K562 (cell line): Measurements from ENCODE around the gene NAA11. TPM values are rescaled to one million over a fixed set of nuclear protein-coding genes. Genes with fewer than 3 reads are reported as not detected.

Source experiments
- ATAC-seq: fragments of 200-7000 bp; cut with Tn5 transposase; 3 replicates; pipeline ENCODE4 v1.9.1; 2020; ENCODE audit warnings: moderate library complexity
- BruUV-seq: library from RNA; stranded (reverse); fragments of 400-500 nt; replicated peaks from 2 replicates; lab custom pipeline; 2021; lab: Mats Ljungman, UMichigan
- CTCF ChIA-PET: fragments of 300-600 bp; formaldehyde crosslinking; extraction: SDS; loops from one replicate; lab custom pipeline; 2021; ENCODE audit warnings: low intra/inter-chr PET ratio; lab: Yijun Ruan, JAX
- POLR2A ChIA-PET: fragments of 300-600, 350-650 bp; sonication (Branson Sonifier 250); formaldehyde crosslinking; extraction: SDS; loops from one replicate; lab custom pipeline; 2021; ENCODE audit warnings: antibody characterized with exemption, inconsistent platforms; lab: Yijun Ruan, JAX
- DNase-seq, 4 experiments: peaks; one replicate each; pipeline versions ENCODE4 v3.0.0 to v3.0.0-alpha.2; 2011 to 2018; ENCODE audit warnings: low spot score in 3 of 4, mixed read lengths in 3 of 4; ENCODE audit errors: extremely low read depth in 1 of 4
- FAIRE-seq: peaks from 2 replicates; lab custom pipeline; 2011; peaks lifted over from hg19 to GRCh38; lab: Jason Lieb, UNC
- H2AFZ ChIP-seq: 2 replicates; pipeline ENCODE4 v1.6.0; 2011; ENCODE audit warnings: low read depth, low read length, control low read depth, inconsistent platforms
- H3K27ac ChIP-seq: fragments of 200-600 bp; 3 replicates; pipeline ENCODE4 v1.8.0; 2011; ENCODE audit warnings: low read depth, mild to moderate bottlenecking, control low read depth, inconsistent platforms, low read length, moderate library complexity, mixed read lengths; ENCODE audit errors: extremely low read depth
- H3K27me3 ChIP-seq, 2 experiments: fragments of 300-600 bp in 1 of 2; 2 replicates in 1 of 2; 3 replicates in 1 of 2; pipeline versions ENCODE4 v1.6.0 to v1.8.0; 2011; ENCODE audit warnings: inconsistent platforms in 2 of 2, low read length in 2 of 2, mild to moderate bottlenecking in 1 of 2, mixed read lengths in 1 of 2, moderate library complexity in 1 of 2; ENCODE audit not compliant: control insufficient read depth in 2 of 2, insufficient read depth in 2 of 2
- H3K36me3 ChIP-seq: fragments of 300-600 bp; 3 replicates; pipeline ENCODE4 v1.8.0; 2011; ENCODE audit warnings: mild to moderate bottlenecking, low read length, inconsistent platforms; ENCODE audit not compliant: control insufficient read depth, insufficient read depth
- H3K4me1 ChIP-seq, 2 experiments: fragments of 200-600 bp in 1 of 2; replicated peaks in 1 of 2; 2 replicates in 1 of 2; 3 replicates in 1 of 2; pipeline versions ENCODE4 v1.5.1 to v1.8.0; 2011; ENCODE audit warnings: inconsistent platforms in 2 of 2, low read length in 2 of 2, mild to moderate bottlenecking in 1 of 2, mixed read lengths in 1 of 2, moderate library complexity in 1 of 2; ENCODE audit not compliant: control insufficient read depth in 2 of 2, insufficient read depth in 2 of 2
- H3K4me2 ChIP-seq: 2 replicates; pipeline ENCODE4 v1.6.1; 2011; ENCODE audit warnings: low read length, control low read depth, inconsistent platforms, mixed read lengths; ENCODE audit not compliant: insufficient read depth
- H3K4me3 ChIP-seq: fragments of 200-600 bp; sonication (generic), shearing (Covaris generic); 2 replicates; pipeline ENCODE4 v1.5.1; 2016; ENCODE audit warnings: control low read depth, inconsistent platforms
- H3K79me2 ChIP-seq: fragments of 200-600 bp; 3 replicates; pipeline ENCODE4 v1.8.0; 2011; ENCODE audit warnings: low read length, inconsistent platforms; ENCODE audit not compliant: control insufficient read depth, insufficient read depth
- H3K9ac ChIP-seq, 2 experiments: 2 replicates each; pipeline versions ENCODE4 v1.6.0 to v1.6.1; 2011; ENCODE audit warnings: low read depth in 2 of 2, low read length in 2 of 2, control low read depth in 1 of 2, inconsistent platforms in 1 of 2, mild to moderate bottlenecking in 1 of 2, mixed read lengths in 1 of 2; ENCODE audit not compliant: insufficient read depth in 1 of 2
- H3K9me1 ChIP-seq: one replicate; pipeline ENCODE4 v1.6.0; 2011; ENCODE audit warnings: inconsistent platforms, mild to moderate bottlenecking, low read length, moderate library complexity; ENCODE audit not compliant: control insufficient read depth, insufficient read depth
- H3K9me3 ChIP-seq: replicated peaks from 2 replicates; pipeline ENCODE4 v1.5.1; 2011; ENCODE audit warnings: low read depth, low read length, inconsistent platforms; ENCODE audit not compliant: control insufficient read depth, insufficient read depth
- H4K20me1 ChIP-seq: replicated peaks from 2 replicates; pipeline ENCODE4 v1.6.1; 2011; ENCODE audit warnings: low read length, inconsistent platforms, mixed read lengths; ENCODE audit not compliant: control insufficient read depth, insufficient read depth
- MAFF ChIP-seq: IDR thresholded peaks from 2 replicates; pipeline ENCODE4 v1.6.1; 2012; ENCODE audit warnings: low read length, improper control_type of control experiment
- NFXL1 ChIP-seq: fragments of 450-650 bp; formaldehyde crosslinking; IDR thresholded peaks from 2 replicates; pipeline ENCODE4 v1.4.0; 2021; ENCODE audit warnings: mild to moderate bottlenecking
- PRDM10 ChIP-seq: fragments of 450-650 bp; IDR thresholded peaks from 2 replicates; pipeline ENCODE4 v1.6.1; 2018; ENCODE audit not compliant: partially characterized antibody
- TBL1XR1 ChIP-seq, 2 experiments: IDR thresholded peaks; 2 replicates each; pipeline ENCODE4 v1.6.1; 2012; ENCODE audit warnings: improper control_type of control experiment in 2 of 2, low read length in 2 of 2, mild to moderate bottlenecking in 1 of 2
- TRIM28 ChIP-seq: fragments of 450-650 bp; IDR thresholded peaks from 2 replicates; pipeline ENCODE4 v1.6.1; 2017
- ZBTB2 ChIP-seq: fragments of 450-650 bp; IDR thresholded peaks from 2 replicates; pipeline ENCODE4 v1.6.1; 2016; ENCODE audit warnings: antibody characterized with exemption
- ZHX1 ChIP-seq: fragments of 150-350 bp; conservative IDR thresholded peaks from 2 replicates; pipeline ENCODE4 v1.6.1; 2014; ENCODE audit warnings: low read length
- ZNF431 ChIP-seq: sonication (generic); formaldehyde crosslinking; IDR thresholded peaks from 2 replicates; pipeline ENCODE4 v1.8.0; 2022; ENCODE audit warnings: mild to moderate bottlenecking, missing genetic modification reagents
- ZNF766 ChIP-seq: fragments of 200-800 bp; sonication (Bioruptor generic); conservative IDR thresholded peaks from 2 replicates; pipeline ENCODE4 v1.6.1; 2016; ENCODE audit warnings: missing genetic modification characterization, missing compliant biosample characterization
- ZNF830 ChIP-seq: fragments of 250-450 bp; sonication (Bioruptor Pico); IDR thresholded peaks from 2 replicates; pipeline ENCODE4 v1.5.0; 2021; ENCODE audit warnings: mild to moderate bottlenecking
- WGBS: fragments of 100-300 bp; shearing (Covaris generic); methylation state at CpG from one replicate; pipeline ENCODE4 v1.1.6; 2016; ENCODE audit warnings: low coverage, mixed read lengths; ENCODE audit not compliant: insufficient coverage; ENCODE audit errors: missing lambda C conversion rate; 5-methylcytosine and 5-hydroxymethylcytosine counted together
- in situ Hi-C: fragments of 300-500 bp; cut with MboI; formaldehyde crosslinking; loops from 4 replicates; pipeline ENCODE4 v1.15.0; 2018; ENCODE audit warnings: inconsistent platforms, mixed read lengths
- intact Hi-C: fragments of 100-400 bp; cut with micrococcal nuclease; formaldehyde crosslinking; loops from 2 replicates; pipeline ENCODE4 v1.14.2; 2022
- polyA plus RNA-seq, 8 experiments: library from polyadenylated mRNA; depleted of rRNA in 4 of 8; stranded (reverse) in 5 of 8; unstranded in 3 of 8; fragments of >200 nt; fragmentation: Nextera tagmentation in 2 of 8; fragmentation: Illumina TruSeq in 1 of 8; extraction: Ambion mirVana in 2 of 8; extraction: Trizol in 1 of 8; gene quantifications; 2 replicates each; pipeline versions ENCODE4 v1.2.1 to v1.2.3, GENCODE V29; 2011 to 2014; ENCODE audit warnings: inconsistent platforms in 1 of 8, missing spikeins in 1 of 8
- total RNA-seq, 7 experiments: library from RNA; depleted of rRNA in 6 of 7; stranded (reverse); fragments of >200 nt in 6 of 7; fragmentation: Illumina TruSeq in 2 of 7; extraction: Trizol in 2 of 7; gene quantifications; 2 replicates each; pipeline versions ENCODE4 v1.2.1 to v1.2.3, GENCODE V29; 2011 to 2021; ENCODE audit warnings: low replicate concordance in 1 of 7

Gene NAA11
- total and polyA plus RNA-seq, 9 of the 15 experiments (the other 6 are each of a cell fraction or from before 2014, with no cell fraction given) = 17.1 to 34.6 (median 23.1) TPM

- FAIRE-seq (no peak), ATAC-seq (no peak), DNase-seq (no peak)
- no peaks in the 10 kb centered on the region for H3K27me3 ChIP-seq
- no peak overlapping the region for H3K4me3 ChIP-seq
- intact Hi-C loops = no loop called here
- H3K27ac ChIP-seq = no peak overlapping the region
- H3K9ac ChIP-seq = no peak overlapping the region
- H3K4me2 ChIP-seq = no peak overlapping the region
- H2AFZ ChIP-seq = no peak overlapping the region
- no peaks in the 10 kb centered on the region for H4K20me1 ChIP-seq
- H3K79me2 ChIP-seq = no peaks in the 10 kb centered on the region
- in situ Hi-C loops = no loop called here
- CTCF ChIA-PET = no interaction called here
- H3K9me3 ChIP-seq = peaks cover 5% of the 10 kb centered on the region; the same call in 1 of the 2 replicates
- POLR2A ChIA-PET = no interaction called here
- 19% methylated on average over 3 of the region's 3 CpGs for WGBS
- no TSS peak for BruUV-seq
- H3K36me3 ChIP-seq = no peaks in the 10 kb centered on the region
- H3K4me1 ChIP-seq = no peaks in the 10 kb centered on the region
- no peaks in the 10 kb centered on the region for H3K9me1 ChIP-seq
- TF ChIP-seq ZNF431 (CRISPR knock-in tag) = peak; percentile 94
- peak; percentile 73 for TF ChIP-seq ZNF766 (CRISPR knock-in tag)
- no peak for TF ChIP-seq NFXL1 (CRISPR knock-in tag)
- no peak for TF ChIP-seq PRDM10
- TF ChIP-seq TRIM28 = peak; percentile 77; the same call in 1 of the 2 replicates
- no peak for TF ChIP-seq ZBTB2
- no peak for TF ChIP-seq TBL1XR1 (IDR thresholded peaks at IDR 0.05; ENCODE audit: low read length in 2 of 2)
- TF ChIP-seq ZHX1 = no peak
- no peak for TF ChIP-seq MAFF
- TF ChIP-seq ZNF830 (CRISPR knock-in tag) = no peak
Observed at GRCh38 chr4:79341893-79342653, 16.2 kb upstream of the NAA11 start.
